HG03196 (cell line): Measurements from ENCODE around the gene ARHGEF4.

Experiments used
- ATAC-seq: cut with Tn5 transposase; IDR thresholded peaks from one replicate; pipeline ENCODE4 v1.9.1; 2021; ENCODE audit not compliant: unreplicated experiment

The ARHGEF4 gene

DNA sequence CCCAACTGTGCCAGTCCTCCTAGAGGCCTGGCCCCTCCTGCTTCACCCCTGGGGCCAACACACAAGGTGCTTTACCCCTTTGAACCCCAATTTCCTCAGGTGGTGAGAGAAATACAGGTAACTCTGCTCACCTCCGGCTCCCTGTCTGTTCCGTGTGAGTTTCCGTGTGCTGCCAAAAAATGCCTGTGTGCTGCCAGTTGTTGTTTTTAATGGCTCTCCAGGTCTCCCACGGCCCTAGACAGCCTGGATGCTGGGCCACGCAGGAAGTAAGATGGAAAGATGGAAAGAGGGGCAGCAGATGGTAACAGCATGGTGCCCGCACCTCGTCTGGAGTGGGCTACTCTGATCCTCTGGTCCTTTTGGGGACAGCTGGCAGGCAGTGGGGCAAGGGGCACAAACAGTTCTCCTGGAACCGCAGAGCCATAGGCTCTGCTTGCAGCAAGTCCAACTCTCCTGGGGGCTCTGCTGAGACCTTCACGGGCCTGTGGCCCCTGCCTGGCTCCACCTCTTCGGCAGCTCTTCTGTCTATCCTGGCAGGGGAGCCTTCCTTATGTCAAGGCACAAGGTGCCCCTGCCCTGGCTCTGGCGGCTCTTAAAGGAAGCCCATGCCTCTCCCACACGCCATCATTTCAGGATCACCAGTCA, 4.3 kb upstream of the ARHGEF4 start:
- ATAC-seq: no peak

- ATAC-seq: no peak
Observed at GRCh38 chr2:130834091-130834930, 2.4 kb upstream of the ARHGEF4 start.

GRCh38 chr2:130834931-130835765, 1.6 kb upstream of the ARHGEF4 start:
- ATAC-seq: no peak

DNA sequence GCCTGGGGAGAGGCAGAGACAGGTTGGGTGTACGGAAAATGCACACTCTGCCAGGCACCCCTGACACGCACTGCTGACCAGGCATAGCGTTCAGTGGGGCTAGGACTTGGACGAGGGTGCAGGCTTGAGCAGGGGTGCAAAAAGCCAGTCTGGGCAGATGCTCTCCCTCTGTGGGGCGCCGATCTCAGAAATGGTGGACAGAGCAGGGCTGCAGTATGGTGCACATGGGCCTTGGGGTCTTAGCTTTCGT, 1.0 kb upstream of the ARHGEF4 start:
- ATAC-seq: no peak

- no peak for ATAC-seq
Observed at GRCh38 chr2:130837175-130837810, 579 bp downstream of the ARHGEF4 start.

- ATAC-seq: no peak
Observed at GRCh38 chr2:130837811-130838565, 1.3 kb downstream of the ARHGEF4 start.

- ATAC-seq: no peak
Observed at GRCh38 chr2:130839011-130839780, 2.5 kb downstream of the ARHGEF4 start.

DNA sequence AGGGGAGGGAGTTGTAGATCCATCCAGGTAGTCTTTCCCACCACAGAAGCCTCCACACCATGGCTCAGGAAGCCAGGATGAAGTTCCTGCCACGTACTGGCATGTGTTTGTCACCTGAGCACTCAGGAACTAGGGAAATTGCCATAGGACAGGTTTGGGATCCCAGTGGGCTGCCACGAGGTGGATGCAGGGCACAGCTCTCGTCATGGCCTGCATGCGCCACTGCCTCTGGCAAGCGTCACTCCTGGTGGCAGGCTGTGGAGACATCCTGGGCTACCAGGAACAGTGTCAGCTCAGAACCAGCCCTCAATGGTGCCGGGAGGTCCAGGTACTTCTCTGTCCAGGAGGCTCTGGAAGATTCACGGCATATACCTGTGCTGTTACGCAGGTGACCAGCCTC, 3.8 kb downstream of the ARHGEF4 start:
- ATAC-seq: no peak

- ATAC-seq: no peak
Observed at GRCh38 chr2:130841741-130842365, 5.1 kb downstream of the ARHGEF4 start.

GRCh38 chr2:130842770-130843169, 6.1 kb downstream of the ARHGEF4 start:
- ATAC-seq: no peak

DNA sequence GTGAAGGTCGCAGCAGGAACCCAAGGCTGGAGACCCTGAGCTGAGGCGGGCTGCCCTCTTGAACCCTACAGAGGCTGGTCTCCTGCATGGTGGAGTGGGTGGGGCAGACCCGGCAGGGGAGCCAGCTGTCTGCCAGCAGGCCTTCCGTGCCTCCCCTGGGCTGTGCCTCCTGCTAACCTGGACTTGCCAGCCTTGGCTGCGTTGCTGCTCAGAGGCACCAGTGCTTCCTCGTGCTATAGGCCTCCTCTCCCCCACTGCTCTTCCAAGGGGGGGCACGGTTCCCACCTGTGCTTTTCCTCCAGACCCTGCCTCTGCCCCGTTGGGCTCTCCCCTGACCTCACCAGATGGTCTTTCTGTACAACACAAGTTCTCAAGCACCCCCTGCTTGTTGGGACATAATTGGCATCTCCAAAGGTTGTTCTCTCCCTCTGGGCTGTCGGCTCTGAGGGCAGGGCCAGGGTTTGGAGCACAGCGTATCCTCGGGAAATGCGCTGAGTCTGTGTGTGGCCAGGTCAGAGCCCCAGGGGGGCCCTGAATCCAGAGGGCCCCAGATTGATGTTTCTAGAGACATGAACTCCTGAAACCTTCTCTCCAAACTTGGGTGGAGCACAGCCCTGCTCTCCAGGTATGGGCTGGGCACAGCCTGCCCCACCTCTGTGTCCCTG, 6.7 kb downstream of the ARHGEF4 start:
- no peak for ATAC-seq

- ATAC-seq: no peak
Observed at GRCh38 chr2:130844161-130844560, 7.4 kb downstream of the ARHGEF4 start.

GRCh38 chr2:130845505-130846085, 8.9 kb downstream of the ARHGEF4 start:
- no peak for ATAC-seq

GRCh38 chr2:130846233-130846632, 9.5 kb downstream of the ARHGEF4 start:
- ATAC-seq: no peak

- no peak for ATAC-seq
Observed at GRCh38 chr2:130846686-130847375, 10.1 kb downstream of the ARHGEF4 start.

DNA sequence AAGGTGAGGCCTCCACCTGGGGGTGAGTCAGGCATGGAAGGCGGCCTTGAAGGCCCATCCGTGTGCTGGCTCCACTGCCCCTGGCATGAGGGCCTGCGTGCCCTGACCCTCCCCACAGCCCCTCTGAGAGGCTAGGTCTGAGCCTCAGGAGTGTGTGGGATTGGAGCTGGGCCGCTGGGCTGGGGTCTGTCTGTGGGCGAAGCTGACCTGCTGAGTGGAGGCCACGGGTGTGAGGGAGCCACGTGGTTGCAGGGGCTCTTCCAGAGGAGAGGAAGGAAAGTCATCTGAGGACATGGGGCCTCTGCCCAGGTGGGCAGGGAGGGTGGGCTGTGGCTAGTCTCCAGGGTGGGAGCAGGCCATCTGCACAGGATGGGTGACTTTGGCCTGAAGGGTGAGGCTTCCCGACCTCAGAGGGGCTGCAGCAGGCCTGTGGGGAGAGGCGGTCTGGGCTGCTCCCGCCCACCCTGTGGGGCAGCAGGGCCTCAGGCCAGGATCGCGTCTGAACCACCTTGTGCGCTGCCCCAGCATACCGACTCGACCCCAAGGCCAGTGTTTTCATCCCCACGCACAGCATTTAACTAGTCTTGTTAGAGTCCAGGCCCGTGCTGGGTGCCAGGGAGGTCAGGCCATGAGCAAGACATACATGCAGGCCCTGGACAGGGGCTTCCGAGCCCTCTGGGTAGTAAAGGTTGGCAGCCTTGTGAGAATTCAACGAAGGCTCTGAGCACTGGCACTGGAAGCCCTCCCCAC, 11.2 kb downstream of the ARHGEF4 start:
- ATAC-seq: no peak

DNA sequence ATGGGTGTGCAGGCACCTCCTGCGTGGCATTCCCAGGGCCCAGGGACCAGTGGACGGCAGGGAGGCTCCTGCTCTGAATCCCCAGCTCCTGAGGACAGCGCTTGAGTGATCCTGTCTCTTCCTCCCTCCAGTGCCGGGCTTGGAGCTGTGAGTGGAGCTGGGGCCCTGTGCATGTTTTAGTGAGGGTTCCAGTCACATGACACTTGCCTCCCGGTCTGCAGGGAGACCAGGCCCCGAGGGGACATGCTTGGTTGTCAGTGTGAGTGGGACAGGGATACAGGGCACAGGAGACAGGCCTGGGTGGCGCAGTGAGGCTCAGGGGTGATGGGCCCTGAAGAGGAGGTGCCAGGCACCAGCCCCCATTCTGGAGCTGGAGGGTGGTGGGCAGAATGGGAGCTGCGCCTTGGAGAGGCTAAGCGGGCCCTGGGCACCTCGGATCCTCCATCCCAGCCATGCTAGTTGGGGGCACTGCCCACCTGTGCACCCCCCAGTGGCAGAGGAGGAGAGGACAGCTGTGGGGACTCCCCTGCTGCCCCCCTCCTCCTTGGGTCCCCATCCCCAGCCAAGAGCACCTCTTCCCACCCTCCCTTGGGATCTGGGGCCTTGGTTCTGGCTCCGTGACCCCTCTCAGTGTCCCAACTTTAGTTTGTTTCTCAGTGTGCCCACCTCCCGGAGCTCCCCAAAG, 12.0 kb downstream of the ARHGEF4 start:
- no peak for ATAC-seq
